ENCODE data around the gene PTPRG. TPM values are rescaled to one million over a fixed set of nuclear protein-coding genes. Genes with fewer than 3 reads are reported as not detected.

PTPRG gene
- total and polyA plus RNA-seq, 2 experiments from 2014 or later = 24.4 to 131 TPM

DNA sequence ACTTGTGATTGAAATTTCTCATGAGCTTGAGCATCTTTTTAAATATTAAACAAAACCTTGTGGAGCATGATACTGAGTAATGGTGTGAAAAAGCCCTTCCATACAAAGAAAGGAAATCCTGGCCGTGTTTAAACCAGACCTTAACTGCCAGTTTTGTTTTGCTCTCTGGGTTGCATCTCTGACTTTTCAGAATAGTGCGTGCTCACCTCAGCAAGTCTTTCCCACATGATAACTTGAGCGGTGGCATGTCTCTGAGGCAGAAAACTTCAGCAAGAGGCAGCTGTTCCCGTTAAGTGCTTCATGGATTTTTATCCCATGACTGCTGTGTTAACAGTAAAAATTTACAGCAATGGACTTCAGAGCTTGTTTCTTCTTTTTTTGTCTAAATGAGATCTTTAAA is 418.7 kb downstream of the PTPRG start:
- no peaks in the 10 kb centered on the region for H3K9me3 Mint-ChIP-seq
- H3K4me1 Mint-ChIP-seq = peaks cover 44% of the 10 kb centered on the region
- H3K4me3 Mint-ChIP-seq = no peak overlapping the region; the same call in 2 of the 3 replicates
- Histone ChIP-seq H3K27ac (ENCODE audit: low read depth) (0 out of 2 replicates have a peak overlapping the region, but pooled peaks have one; percentile 26), H3K4me1 (ENCODE audit: insufficient read depth) (peaks cover 18% of the 10 kb centered on the region), H3K4me2 (no peak overlapping the region), H3K9me2 (ENCODE audit: insufficient read depth) (no peaks in the 10 kb centered on the region), H3K36me3 (ENCODE audit: insufficient read depth) (no peaks in the 10 kb centered on the region), H3K4me3 (no peak overlapping the region), H3K27me3 (ENCODE audit: insufficient read depth) (no peaks in the 10 kb centered on the region), H3K79me2 (replicated peaks; ENCODE audit: insufficient read depth) (peaks cover 61% of the 10 kb centered on the region), H3F3A (replicated peaks; ENCODE audit: low read depth) (no peaks in the 10 kb centered on the region), H2AFZ (no peak overlapping the region), H4K20me1 (replicated peaks; ENCODE audit: insufficient read depth) (no peaks in the 10 kb centered on the region; the same call in 1 of the 2 replicates)
- peak overlapping the region; percentile 77 for H3K27ac Mint-ChIP-seq
- no peak for TF ChIP-seq ZNF331 (CRISPR knock-in tag; IDR thresholded peaks at IDR 0.05; ENCODE audit: low read depth)
- no peak for TF ChIP-seq POLR2AphosphoS5 (IDR thresholded peaks at IDR 0.05; ENCODE audit: low read depth)
- TF ChIP-seq, protein P1, sequence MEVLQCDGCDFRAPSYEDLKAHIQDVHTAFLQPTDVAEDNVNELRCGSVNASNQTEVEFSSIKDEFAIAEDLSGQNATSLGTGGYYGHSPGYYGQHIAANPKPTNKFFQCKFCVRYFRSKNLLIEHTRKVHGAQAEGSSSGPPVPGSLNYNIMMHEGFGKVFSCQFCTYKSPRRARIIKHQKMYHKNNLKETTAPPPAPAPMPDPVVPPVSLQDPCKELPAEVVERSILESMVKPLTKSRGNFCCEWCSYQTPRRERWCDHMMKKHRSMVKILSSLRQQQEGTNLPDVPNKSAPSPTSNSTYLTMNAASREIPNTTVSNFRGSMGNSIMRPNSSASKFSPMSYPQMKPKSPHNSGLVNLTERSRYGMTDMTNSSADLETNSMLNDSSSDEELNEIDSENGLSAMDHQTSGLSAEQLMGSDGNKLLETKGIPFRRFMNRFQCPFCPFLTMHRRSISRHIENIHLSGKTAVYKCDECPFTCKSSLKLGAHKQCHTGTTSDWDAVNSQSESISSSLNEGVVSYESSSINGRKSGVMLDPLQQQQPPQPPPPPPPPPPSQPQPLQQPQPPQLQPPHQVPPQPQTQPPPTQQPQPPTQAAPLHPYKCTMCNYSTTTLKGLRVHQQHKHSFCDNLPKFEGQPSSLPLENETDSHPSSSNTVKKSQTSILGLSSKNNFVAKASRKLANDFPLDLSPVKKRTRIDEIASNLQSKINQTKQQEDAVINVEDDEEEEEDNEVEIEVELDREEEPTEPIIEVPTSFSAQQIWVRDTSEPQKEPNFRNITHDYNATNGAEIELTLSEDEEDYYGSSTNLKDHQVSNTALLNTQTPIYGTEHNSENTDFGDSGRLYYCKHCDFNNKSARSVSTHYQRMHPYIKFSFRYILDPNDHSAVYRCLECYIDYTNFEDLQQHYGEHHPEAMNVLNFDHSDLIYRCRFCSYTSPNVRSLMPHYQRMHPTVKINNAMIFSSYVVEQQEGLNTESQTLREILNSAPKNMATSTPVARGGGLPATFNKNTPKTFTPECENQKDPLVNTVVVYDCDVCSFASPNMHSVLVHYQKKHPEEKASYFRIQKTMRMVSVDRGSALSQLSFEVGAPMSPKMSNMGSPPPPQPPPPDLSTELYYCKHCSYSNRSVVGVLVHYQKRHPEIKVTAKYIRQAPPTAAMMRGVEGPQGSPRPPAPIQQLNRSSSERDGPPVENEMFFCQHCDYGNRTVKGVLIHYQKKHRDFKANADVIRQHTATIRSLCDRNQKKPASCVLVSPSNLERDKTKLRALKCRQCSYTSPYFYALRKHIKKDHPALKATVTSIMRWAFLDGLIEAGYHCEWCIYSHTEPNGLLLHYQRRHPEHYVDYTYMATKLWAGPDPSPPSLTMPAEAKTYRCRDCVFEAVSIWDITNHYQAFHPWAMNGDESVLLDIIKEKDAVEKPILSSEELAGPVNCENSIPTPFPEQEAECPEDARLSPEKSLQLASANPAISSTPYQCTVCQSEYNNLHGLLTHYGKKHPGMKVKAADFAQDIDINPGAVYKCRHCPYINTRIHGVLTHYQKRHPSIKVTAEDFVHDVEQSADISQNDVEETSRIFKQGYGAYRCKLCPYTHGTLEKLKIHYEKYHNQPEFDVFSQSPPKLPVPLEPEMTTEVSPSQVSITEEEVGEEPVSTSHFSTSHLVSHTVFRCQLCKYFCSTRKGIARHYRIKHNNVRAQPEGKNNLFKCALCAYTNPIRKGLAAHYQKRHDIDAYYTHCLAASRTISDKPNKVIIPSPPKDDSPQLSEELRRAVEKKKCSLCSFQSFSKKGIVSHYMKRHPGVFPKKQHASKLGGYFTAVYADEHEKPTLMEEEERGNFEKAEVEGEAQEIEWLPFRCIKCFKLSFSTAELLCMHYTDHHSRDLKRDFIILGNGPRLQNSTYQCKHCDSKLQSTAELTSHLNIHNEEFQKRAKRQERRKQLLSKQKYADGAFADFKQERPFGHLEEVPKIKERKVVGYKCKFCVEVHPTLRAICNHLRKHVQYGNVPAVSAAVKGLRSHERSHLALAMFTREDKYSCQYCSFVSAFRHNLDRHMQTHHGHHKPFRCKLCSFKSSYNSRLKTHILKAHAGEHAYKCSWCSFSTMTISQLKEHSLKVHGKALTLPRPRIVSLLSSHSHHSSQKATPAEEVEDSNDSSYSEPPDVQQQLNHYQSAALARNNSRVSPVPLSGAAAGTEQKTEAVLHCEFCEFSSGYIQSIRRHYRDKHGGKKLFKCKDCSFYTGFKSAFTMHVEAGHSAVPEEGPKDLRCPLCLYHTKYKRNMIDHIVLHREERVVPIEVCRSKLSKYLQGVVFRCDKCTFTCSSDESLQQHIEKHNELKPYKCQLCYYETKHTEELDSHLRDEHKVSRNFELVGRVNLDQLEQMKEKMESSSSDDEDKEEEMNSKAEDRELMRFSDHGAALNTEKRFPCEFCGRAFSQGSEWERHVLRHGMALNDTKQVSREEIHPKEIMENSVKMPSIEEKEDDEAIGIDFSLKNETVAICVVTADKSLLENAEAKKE (CRISPR knock-in tag; IDR thresholded peaks at IDR 0.05) = no peak
- TF ChIP-seq, protein P2, sequence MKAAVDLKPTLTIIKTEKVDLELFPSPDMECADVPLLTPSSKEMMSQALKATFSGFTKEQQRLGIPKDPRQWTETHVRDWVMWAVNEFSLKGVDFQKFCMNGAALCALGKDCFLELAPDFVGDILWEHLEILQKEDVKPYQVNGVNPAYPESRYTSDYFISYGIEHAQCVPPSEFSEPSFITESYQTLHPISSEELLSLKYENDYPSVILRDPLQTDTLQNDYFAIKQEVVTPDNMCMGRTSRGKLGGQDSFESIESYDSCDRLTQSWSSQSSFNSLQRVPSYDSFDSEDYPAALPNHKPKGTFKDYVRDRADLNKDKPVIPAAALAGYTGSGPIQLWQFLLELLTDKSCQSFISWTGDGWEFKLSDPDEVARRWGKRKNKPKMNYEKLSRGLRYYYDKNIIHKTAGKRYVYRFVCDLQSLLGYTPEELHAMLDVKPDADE (IDR thresholded peaks at IDR 0.05) = no peak
- TF ChIP-seq EZH2 (IDR thresholded peaks at IDR 0.05; ENCODE audit: low read depth, unreplicated experiment) = no peak
- no peak for TF ChIP-seq CREB1 (CRISPR knock-in tag; IDR thresholded peaks at IDR 0.05; ENCODE audit: low read depth)
- TF ChIP-seq JUNB (IDR thresholded peaks at IDR 0.05; ENCODE audit: unreplicated experiment) = no peak
- TF ChIP-seq EZH2phosphoT487 (IDR thresholded peaks at IDR 0.05; ENCODE audit: unreplicated experiment) = no peak
- TF ChIP-seq, protein P3, sequence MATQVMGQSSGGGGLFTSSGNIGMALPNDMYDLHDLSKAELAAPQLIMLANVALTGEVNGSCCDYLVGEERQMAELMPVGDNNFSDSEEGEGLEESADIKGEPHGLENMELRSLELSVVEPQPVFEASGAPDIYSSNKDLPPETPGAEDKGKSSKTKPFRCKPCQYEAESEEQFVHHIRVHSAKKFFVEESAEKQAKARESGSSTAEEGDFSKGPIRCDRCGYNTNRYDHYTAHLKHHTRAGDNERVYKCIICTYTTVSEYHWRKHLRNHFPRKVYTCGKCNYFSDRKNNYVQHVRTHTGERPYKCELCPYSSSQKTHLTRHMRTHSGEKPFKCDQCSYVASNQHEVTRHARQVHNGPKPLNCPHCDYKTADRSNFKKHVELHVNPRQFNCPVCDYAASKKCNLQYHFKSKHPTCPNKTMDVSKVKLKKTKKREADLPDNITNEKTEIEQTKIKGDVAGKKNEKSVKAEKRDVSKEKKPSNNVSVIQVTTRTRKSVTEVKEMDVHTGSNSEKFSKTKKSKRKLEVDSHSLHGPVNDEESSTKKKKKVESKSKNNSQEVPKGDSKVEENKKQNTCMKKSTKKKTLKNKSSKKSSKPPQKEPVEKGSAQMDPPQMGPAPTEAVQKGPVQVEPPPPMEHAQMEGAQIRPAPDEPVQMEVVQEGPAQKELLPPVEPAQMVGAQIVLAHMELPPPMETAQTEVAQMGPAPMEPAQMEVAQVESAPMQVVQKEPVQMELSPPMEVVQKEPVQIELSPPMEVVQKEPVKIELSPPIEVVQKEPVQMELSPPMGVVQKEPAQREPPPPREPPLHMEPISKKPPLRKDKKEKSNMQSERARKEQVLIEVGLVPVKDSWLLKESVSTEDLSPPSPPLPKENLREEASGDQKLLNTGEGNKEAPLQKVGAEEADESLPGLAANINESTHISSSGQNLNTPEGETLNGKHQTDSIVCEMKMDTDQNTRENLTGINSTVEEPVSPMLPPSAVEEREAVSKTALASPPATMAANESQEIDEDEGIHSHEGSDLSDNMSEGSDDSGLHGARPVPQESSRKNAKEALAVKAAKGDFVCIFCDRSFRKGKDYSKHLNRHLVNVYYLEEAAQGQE (IDR thresholded peaks at IDR 0.05; ENCODE audit: unreplicated experiment) = no peak
- TF ChIP-seq, protein P4, sequence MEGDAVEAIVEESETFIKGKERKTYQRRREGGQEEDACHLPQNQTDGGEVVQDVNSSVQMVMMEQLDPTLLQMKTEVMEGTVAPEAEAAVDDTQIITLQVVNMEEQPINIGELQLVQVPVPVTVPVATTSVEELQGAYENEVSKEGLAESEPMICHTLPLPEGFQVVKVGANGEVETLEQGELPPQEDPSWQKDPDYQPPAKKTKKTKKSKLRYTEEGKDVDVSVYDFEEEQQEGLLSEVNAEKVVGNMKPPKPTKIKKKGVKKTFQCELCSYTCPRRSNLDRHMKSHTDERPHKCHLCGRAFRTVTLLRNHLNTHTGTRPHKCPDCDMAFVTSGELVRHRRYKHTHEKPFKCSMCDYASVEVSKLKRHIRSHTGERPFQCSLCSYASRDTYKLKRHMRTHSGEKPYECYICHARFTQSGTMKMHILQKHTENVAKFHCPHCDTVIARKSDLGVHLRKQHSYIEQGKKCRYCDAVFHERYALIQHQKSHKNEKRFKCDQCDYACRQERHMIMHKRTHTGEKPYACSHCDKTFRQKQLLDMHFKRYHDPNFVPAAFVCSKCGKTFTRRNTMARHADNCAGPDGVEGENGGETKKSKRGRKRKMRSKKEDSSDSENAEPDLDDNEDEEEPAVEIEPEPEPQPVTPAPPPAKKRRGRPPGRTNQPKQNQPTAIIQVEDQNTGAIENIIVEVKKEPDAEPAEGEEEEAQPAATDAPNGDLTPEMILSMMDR (conservative IDR thresholded peaks at IDR 0.05; ENCODE audit: low read depth in 2 of 2) = no peak
- no peak for TF ChIP-seq ZNF114 (CRISPR knock-in tag; IDR thresholded peaks at IDR 0.05)
- TF ChIP-seq STAT1 (IDR thresholded peaks at IDR 0.05; ENCODE audit: unreplicated experiment) = no peak
- no peak for TF ChIP-seq NANOG (IDR thresholded peaks at IDR 0.05; ENCODE audit: borderline replicate concordance)
- H3K27me3 Mint-ChIP-seq (ENCODE audit: insufficient read depth, low read depth, poor library complexity) = peaks cover 6% of the 10 kb centered on the region
- DNase-seq (ENCODE audit: low spot score) (no peak), ATAC-seq (peak; percentile 35; the same call in 1 of the 3 replicates)
- H3K36me3 Mint-ChIP-seq (ENCODE audit: low read depth) = no peaks in the 10 kb centered on the region

All from GM23338 (cell line).